ENCODE data around the gene ZRANB2.

The ZRANB2 gene

GRCh38 chr1:71030026-71030425 is 50.8 kb downstream of the ZRANB2 start:
- DNase-seq (ENCODE audit: extremely low read depth in 1 of 2, low read depth in 1 of 2): no peak

- no peak for DNase-seq (ENCODE audit: extremely low read depth in 1 of 2, low read depth in 1 of 2)
Measured at GRCh38 chr1:71028981-71029380, 51.9 kb downstream of the ZRANB2 start.

GRCh38 chr1:71027991-71028390 is 52.8 kb downstream of the ZRANB2 start:
- DNase-seq (ENCODE audit: extremely low read depth in 1 of 2, low read depth in 1 of 2): no peak

- DNase-seq (ENCODE audit: extremely low read depth in 1 of 2, low read depth in 1 of 2): no peak
Measured at GRCh38 chr1:71026093-71026492, 54.7 kb downstream of the ZRANB2 start.

- DNase-seq (ENCODE audit: extremely low read depth in 1 of 2, low read depth in 1 of 2): no peak
Measured at GRCh38 chr1:71023515-71023914, 57.3 kb downstream of the ZRANB2 start.

- no peak for DNase-seq (ENCODE audit: extremely low read depth in 1 of 2, low read depth in 1 of 2)
Measured at GRCh38 chr1:71019233-71019969, 61.4 kb downstream of the ZRANB2 start.

GRCh38 chr1:71018791-71019190 is 62.0 kb downstream of the ZRANB2 start:
- DNase-seq (ENCODE audit: extremely low read depth in 1 of 2, low read depth in 1 of 2): no peak

GRCh38 chr1:71015745-71016144 is 65.1 kb downstream of the ZRANB2 start:
- no peak for DNase-seq (ENCODE audit: extremely low read depth in 1 of 2, low read depth in 1 of 2)

GRCh38 chr1:71014178-71014579 is 66.7 kb downstream of the ZRANB2 start:
- no peak for DNase-seq (ENCODE audit: extremely low read depth in 1 of 2, low read depth in 1 of 2)

Measured in activated CD8-positive, alpha-beta memory T cell treated with anti-CD3 and anti-CD28 coated beads for 1 hour (primary cell).